HG03159 (cell line): Measurements from ENCODE around the gene SOX30.

Experiments used
- ATAC-seq: cut with Tn5 transposase; IDR thresholded peaks from one replicate; pipeline ENCODE4 v1.9.1; 2021; ENCODE audit warnings: mild to moderate bottlenecking, moderate library complexity; ENCODE audit not compliant: unreplicated experiment

SOX30 gene

GRCh38 chr5:157578079-157578780 is 74.0 kb downstream of the SOX30 start:
- ATAC-seq: no peak

GRCh38 chr5:157576678-157577077 is 75.6 kb downstream of the SOX30 start:
- no peak for ATAC-seq
